K562 (cell line): ENCODE measurements around the gene C14orf180. TPM values are rescaled to one million over a fixed set of nuclear protein-coding genes. Genes with fewer than 3 reads are reported as not detected.

Source experiments
- DIDO1 ChIP-seq: fragments of 450-650 bp; IDR thresholded peaks from 2 replicates; pipeline ENCODE4 v1.6.1; 2016; ENCODE audit warnings: low read depth, missing biosample characterization, missing genetic modification characterization
- HDGF ChIP-seq: fragments of 450-650 bp; IDR thresholded peaks from 2 replicates; pipeline ENCODE4 v1.6.1; 2016
- KLF13 ChIP-seq: fragments of 450-650 bp; IDR thresholded peaks from 2 replicates; pipeline ENCODE4 v1.6.1; 2016; ENCODE audit warnings: missing genetic modification characterization, low read depth, mild to moderate bottlenecking, missing compliant biosample characterization, moderate library complexity, borderline replicate concordance
- MAX ChIP-seq: sonication (generic); formaldehyde crosslinking; IDR thresholded peaks from 2 replicates; pipeline ENCODE4 v1.9.0; 2022; ENCODE audit warnings: mild to moderate bottlenecking, missing genetic modification reagents
- MYBL2 ChIP-seq, 2 experiments: fragments of 450-650 bp in 1 of 2; sonication (generic) in 1 of 2; formaldehyde crosslinking in 1 of 2; IDR thresholded peaks; 2 replicates each; pipeline versions ENCODE4 v1.6.1 to v1.8.1; 2017 to 2022; ENCODE audit warnings: borderline replicate concordance in 1 of 2, inconsistent platforms in 1 of 2, low read depth in 1 of 2, mild to moderate bottlenecking in 1 of 2, missing genetic modification reagents in 1 of 2, moderate library complexity in 1 of 2
- NFIC ChIP-seq: fragments of 450-650 bp; IDR thresholded peaks from 2 replicates; pipeline ENCODE4 v1.6.1; 2017; ENCODE audit warnings: mild to moderate bottlenecking, inconsistent platforms
- RAD21 ChIP-seq, 2 experiments: fragments of 250-450 bp in 1 of 2; fragments of 450-650 bp in 1 of 2; sonication (Bioruptor Pico) in 1 of 2; formaldehyde crosslinking in 1 of 2; IDR thresholded peaks in 1 of 2; conservative IDR thresholded peaks in 1 of 2; 2 replicates each; pipeline versions ENCODE4 v1.4.0 to v1.8.0; 2020 to 2022; ENCODE audit warnings: mild to moderate bottlenecking in 2 of 2, moderate library complexity in 1 of 2
- STAG1 ChIP-seq: sonication (generic); formaldehyde crosslinking; IDR thresholded peaks from 2 replicates; pipeline ENCODE4 v1.5.0; 2020; ENCODE audit warnings: missing genetic modification reagents, borderline replicate concordance
- ZFP36 ChIP-seq: fragments of 150-350 bp; IDR thresholded peaks from 2 replicates; pipeline ENCODE4 v1.6.1; 2018; ENCODE audit warnings: low read length, low read depth; ENCODE audit not compliant: partially characterized antibody
- ZNF282 ChIP-seq: sonication (generic); formaldehyde crosslinking; IDR thresholded peaks from 2 replicates; pipeline ENCODE4 v1.8.1; 2023; ENCODE audit warnings: missing genetic modification reagents
- polyA plus RNA-seq, 8 experiments: library from polyadenylated mRNA; depleted of rRNA in 4 of 8; stranded (reverse) in 5 of 8; unstranded in 3 of 8; fragments of >200 nt; fragmentation: Nextera tagmentation in 2 of 8; fragmentation: Illumina TruSeq in 1 of 8; extraction: Ambion mirVana in 2 of 8; extraction: Trizol in 1 of 8; gene quantifications; 2 replicates each; pipeline versions ENCODE4 v1.2.1 to v1.2.3, GENCODE V29; 2011 to 2014; ENCODE audit warnings: inconsistent platforms in 1 of 8, missing spikeins in 1 of 8
- total RNA-seq, 7 experiments: library from RNA; depleted of rRNA in 6 of 7; stranded (reverse); fragments of >200 nt in 6 of 7; fragmentation: Illumina TruSeq in 2 of 7; extraction: Trizol in 2 of 7; gene quantifications; 2 replicates each; pipeline versions ENCODE4 v1.2.1 to v1.2.3, GENCODE V29; 2011 to 2021; ENCODE audit warnings: low replicate concordance in 1 of 7
- TF ChIP-seq, protein P1 (sequence below): fragments of 450-650 bp; IDR thresholded peaks from 2 replicates; pipeline ENCODE4 v1.6.1; 2016; ENCODE audit warnings: mild to moderate bottlenecking, moderate library complexity
- TF ChIP-seq, protein P2 (sequence below): IDR thresholded peaks from 2 replicates; pipeline ENCODE4 v1.6.1; 2012; ENCODE audit warnings: low read depth, low read length, improper control_type of control experiment, borderline replicate concordance

C14orf180 gene
- total and polyA plus RNA-seq, 9 of the 15 experiments (the other 6 are each of a cell fraction or from before 2014, with no cell fraction given) = not detected

- TF ChIP-seq, protein P1, sequence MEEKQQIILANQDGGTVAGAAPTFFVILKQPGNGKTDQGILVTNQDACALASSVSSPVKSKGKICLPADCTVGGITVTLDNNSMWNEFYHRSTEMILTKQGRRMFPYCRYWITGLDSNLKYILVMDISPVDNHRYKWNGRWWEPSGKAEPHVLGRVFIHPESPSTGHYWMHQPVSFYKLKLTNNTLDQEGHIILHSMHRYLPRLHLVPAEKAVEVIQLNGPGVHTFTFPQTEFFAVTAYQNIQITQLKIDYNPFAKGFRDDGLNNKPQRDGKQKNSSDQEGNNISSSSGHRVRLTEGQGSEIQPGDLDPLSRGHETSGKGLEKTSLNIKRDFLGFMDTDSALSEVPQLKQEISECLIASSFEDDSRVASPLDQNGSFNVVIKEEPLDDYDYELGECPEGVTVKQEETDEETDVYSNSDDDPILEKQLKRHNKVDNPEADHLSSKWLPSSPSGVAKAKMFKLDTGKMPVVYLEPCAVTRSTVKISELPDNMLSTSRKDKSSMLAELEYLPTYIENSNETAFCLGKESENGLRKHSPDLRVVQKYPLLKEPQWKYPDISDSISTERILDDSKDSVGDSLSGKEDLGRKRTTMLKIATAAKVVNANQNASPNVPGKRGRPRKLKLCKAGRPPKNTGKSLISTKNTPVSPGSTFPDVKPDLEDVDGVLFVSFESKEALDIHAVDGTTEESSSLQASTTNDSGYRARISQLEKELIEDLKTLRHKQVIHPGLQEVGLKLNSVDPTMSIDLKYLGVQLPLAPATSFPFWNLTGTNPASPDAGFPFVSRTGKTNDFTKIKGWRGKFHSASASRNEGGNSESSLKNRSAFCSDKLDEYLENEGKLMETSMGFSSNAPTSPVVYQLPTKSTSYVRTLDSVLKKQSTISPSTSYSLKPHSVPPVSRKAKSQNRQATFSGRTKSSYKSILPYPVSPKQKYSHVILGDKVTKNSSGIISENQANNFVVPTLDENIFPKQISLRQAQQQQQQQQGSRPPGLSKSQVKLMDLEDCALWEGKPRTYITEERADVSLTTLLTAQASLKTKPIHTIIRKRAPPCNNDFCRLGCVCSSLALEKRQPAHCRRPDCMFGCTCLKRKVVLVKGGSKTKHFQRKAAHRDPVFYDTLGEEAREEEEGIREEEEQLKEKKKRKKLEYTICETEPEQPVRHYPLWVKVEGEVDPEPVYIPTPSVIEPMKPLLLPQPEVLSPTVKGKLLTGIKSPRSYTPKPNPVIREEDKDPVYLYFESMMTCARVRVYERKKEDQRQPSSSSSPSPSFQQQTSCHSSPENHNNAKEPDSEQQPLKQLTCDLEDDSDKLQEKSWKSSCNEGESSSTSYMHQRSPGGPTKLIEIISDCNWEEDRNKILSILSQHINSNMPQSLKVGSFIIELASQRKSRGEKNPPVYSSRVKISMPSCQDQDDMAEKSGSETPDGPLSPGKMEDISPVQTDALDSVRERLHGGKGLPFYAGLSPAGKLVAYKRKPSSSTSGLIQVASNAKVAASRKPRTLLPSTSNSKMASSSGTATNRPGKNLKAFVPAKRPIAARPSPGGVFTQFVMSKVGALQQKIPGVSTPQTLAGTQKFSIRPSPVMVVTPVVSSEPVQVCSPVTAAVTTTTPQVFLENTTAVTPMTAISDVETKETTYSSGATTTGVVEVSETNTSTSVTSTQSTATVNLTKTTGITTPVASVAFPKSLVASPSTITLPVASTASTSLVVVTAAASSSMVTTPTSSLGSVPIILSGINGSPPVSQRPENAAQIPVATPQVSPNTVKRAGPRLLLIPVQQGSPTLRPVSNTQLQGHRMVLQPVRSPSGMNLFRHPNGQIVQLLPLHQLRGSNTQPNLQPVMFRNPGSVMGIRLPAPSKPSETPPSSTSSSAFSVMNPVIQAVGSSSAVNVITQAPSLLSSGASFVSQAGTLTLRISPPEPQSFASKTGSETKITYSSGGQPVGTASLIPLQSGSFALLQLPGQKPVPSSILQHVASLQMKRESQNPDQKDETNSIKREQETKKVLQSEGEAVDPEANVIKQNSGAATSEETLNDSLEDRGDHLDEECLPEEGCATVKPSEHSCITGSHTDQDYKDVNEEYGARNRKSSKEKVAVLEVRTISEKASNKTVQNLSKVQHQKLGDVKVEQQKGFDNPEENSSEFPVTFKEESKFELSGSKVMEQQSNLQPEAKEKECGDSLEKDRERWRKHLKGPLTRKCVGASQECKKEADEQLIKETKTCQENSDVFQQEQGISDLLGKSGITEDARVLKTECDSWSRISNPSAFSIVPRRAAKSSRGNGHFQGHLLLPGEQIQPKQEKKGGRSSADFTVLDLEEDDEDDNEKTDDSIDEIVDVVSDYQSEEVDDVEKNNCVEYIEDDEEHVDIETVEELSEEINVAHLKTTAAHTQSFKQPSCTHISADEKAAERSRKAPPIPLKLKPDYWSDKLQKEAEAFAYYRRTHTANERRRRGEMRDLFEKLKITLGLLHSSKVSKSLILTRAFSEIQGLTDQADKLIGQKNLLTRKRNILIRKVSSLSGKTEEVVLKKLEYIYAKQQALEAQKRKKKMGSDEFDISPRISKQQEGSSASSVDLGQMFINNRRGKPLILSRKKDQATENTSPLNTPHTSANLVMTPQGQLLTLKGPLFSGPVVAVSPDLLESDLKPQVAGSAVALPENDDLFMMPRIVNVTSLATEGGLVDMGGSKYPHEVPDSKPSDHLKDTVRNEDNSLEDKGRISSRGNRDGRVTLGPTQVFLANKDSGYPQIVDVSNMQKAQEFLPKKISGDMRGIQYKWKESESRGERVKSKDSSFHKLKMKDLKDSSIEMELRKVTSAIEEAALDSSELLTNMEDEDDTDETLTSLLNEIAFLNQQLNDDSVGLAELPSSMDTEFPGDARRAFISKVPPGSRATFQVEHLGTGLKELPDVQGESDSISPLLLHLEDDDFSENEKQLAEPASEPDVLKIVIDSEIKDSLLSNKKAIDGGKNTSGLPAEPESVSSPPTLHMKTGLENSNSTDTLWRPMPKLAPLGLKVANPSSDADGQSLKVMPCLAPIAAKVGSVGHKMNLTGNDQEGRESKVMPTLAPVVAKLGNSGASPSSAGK = no peak
- no peak for TF ChIP-seq MYBL2 (IDR thresholded peaks at IDR 0.05; ENCODE audit: low read depth)
- no peak for TF ChIP-seq MYBL2 (CRISPR knock-in tag; IDR thresholded peaks at IDR 0.05; ENCODE audit: borderline replicate concordance)
- no peak for TF ChIP-seq KLF13 (tag)
- no peak for TF ChIP-seq MAX (CRISPR knock-in tag)
- no peak for TF ChIP-seq STAG1 (CRISPR knock-in tag)
- TF ChIP-seq NFIC = no peak
- TF ChIP-seq HDGF = no peak
- TF ChIP-seq ZNF282 (CRISPR knock-in tag) = no peak
- peak in 1 of 2 experiments; percentile 18; a peak in 1 of 4 replicates for TF ChIP-seq RAD21 (CRISPR knock-in tag; conservative IDR thresholded peaks at IDR 0.05 in 1 of 2, IDR thresholded peaks at IDR 0.05 in 1 of 2)
- TF ChIP-seq, protein P2, sequence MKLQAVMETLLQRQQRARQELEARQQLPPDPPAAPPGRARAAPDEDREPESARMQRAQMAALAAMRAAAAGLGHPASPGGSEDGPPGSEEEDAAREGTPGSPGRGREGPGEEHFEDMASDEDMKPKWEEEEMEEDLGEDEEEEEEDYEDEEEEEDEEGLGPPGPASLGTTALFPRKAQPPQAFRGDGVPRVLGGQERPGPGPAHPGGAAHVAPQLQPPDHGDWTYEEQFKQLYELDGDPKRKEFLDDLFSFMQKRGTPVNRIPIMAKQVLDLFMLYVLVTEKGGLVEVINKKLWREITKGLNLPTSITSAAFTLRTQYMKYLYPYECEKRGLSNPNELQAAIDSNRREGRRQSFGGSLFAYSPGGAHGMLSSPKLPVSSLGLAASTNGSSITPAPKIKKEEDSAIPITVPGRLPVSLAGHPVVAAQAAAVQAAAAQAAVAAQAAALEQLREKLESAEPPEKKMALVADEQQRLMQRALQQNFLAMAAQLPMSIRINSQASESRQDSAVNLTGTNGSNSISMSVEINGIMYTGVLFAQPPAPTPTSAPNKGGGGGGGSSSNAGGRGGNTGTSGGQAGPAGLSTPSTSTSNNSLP = no peak
- no peak for TF ChIP-seq DIDO1 (tag)
- TF ChIP-seq ZFP36 = peak; percentile 18
Measured at GRCh38 chr14:104576232-104576969, 3.2 kb upstream of the C14orf180 start (continued).
